ENCODE data around the gene POP4. TPM values are rescaled to one million over a fixed set of nuclear protein-coding genes. Genes with fewer than 3 reads are reported as not detected.
A peak's percentile ranks its signal among the peaks of the same experiment; 100 is the strongest.

Gene POP4
- total and polyA plus RNA-seq, 2 of the 4 experiments (the other 2 are of a cell fraction), result 65.1 to 87.2 TPM

- H2BK20ac ChIP-seq (ENCODE audit: low read depth, low read length), result no peak overlapping the region
- dilution Hi-C loops (cut with HindIII; ENCODE audit: low sequenced_read_pairs, unreplicated experiment), result no loop called here
- H3K9me1 ChIP-seq (ENCODE audit: insufficient read depth, low read length), result no peaks in the 10 kb centered on the region
- H2BK15ac ChIP-seq (ENCODE audit: low read depth, low read length), result no peak overlapping the region
- ChIA-PET POLR2A (ENCODE audit: unreplicated experiment) (interaction anchor here (0.6 kb wide), 1 partner anchor 236 kb away, joined by 3 read pairs; no protein-coding TSS in a partner anchor), CTCF (no interaction called here)
- TF ChIP-seq POLR2A (IDR thresholded peaks at IDR 0.05; ENCODE audit: low read depth, low read length) (no peak), CEBPB (IDR thresholded peaks at IDR 0.05; ENCODE audit: low read depth, low read length) (no peak), BHLHE40 (IDR thresholded peaks at IDR 0.05; ENCODE audit: low read depth, low read length) (no peak), RFX5 (IDR thresholded peaks at IDR 0.05; ENCODE audit: low read depth, low read length) (no peak), MAFK (IDR thresholded peaks at IDR 0.05; ENCODE audit: low read depth, low read length) (no peak), MAZ (IDR thresholded peaks at IDR 0.05; ENCODE audit: borderline replicate concordance, low read depth, low read length) (no peak), RAD21 (IDR thresholded peaks at IDR 0.05; ENCODE audit: low read length) (no peak), RCOR1 (IDR thresholded peaks at IDR 0.05; ENCODE audit: insufficient replicate concordance, low read length) (no peak), USF2 (IDR thresholded peaks at IDR 0.05; ENCODE audit: low read depth, low read length) (no peak)
- in situ Hi-C loops (cut with MboI; ENCODE audit: low sequenced_read_pairs), result no loop called here
- ATAC-seq (ENCODE audit: low read depth) (no peak), DNase-seq (peak; percentile 10)
- H3K27me3 ChIP-seq (ENCODE audit: control insufficient read depth, insufficient read depth, low read length), result peaks cover 6% of the 10 kb centered on the region; the same call in 1 of the 2 replicates
- H4K91ac ChIP-seq (ENCODE audit: insufficient read depth, low read depth, low read length), result no peak overlapping the region
- intact Hi-C loops (cut with micrococcal nuclease), result no loop called here
- no peaks in the 10 kb centered on the region for H3K79me1 ChIP-seq (ENCODE audit: low read depth in 1 of 2, low read length in 2 of 2)
- no peak overlapping the region for H2BK5ac ChIP-seq (ENCODE audit: low read depth, low read length, poor library complexity, severe bottlenecking)
- no peaks in the 10 kb centered on the region for H4K20me1 ChIP-seq (ENCODE audit: insufficient read depth, low read length)
- no peaks in the 10 kb centered on the region for H3K9me3 ChIP-seq (ENCODE audit: control insufficient read depth, insufficient read depth, low read length)
- BruUV-seq (replicated peaks), result no TSS peak
- no peak overlapping the region for H3K4me2 ChIP-seq (ENCODE audit: low read depth, low read length)
- H2AK9ac ChIP-seq (replicated peaks; ENCODE audit: low read depth, low read length, poor library complexity), result no peak overlapping the region
- H3K18ac ChIP-seq (ENCODE audit: low read depth, low read length), result no peak overlapping the region
- H3K4me1 ChIP-seq (ENCODE audit: control insufficient read depth, insufficient read depth, low read length), result no peaks in the 10 kb centered on the region
- H2AK5ac ChIP-seq (ENCODE audit: low read depth, low read length), result no peak overlapping the region
- no peak overlapping the region for H3K23ac ChIP-seq (ENCODE audit: low read depth, low read length)
- H4K8ac ChIP-seq (ENCODE audit: low read depth in 2 of 2, low read length in 2 of 2), result no peak overlapping the region
- no peak overlapping the region for H3K9ac ChIP-seq (ENCODE audit: low read depth, low read length)
- no peak overlapping the region for H3K4ac ChIP-seq (ENCODE audit: low read depth, low read length)
- H3K36me3 ChIP-seq (ENCODE audit: control insufficient read depth, insufficient read depth, low read length), result no peaks in the 10 kb centered on the region
- H3K27ac ChIP-seq (ENCODE audit: insufficient read depth, low read length), result no peak overlapping the region
- no peak overlapping the region for H3K4me3 ChIP-seq (ENCODE audit: insufficient read depth, low read depth, low read length)
- H3K56ac ChIP-seq (ENCODE audit: extremely low read depth, insufficient read depth, low read length), result no peak overlapping the region
- no peak overlapping the region for H4K5ac ChIP-seq (ENCODE audit: low read depth, low read length)
- no peak overlapping the region for H2BK120ac ChIP-seq (ENCODE audit: low read depth, low read length)
- no peak overlapping the region for H2AFZ ChIP-seq (replicated peaks; ENCODE audit: low read length, poor library complexity)
- H3K14ac ChIP-seq (replicated peaks; ENCODE audit: low read depth, low read length), result no peak overlapping the region
- WGBS, 2 experiments (ENCODE audit: extremely low coverage in 2 of 2, insufficient read length in 1 of 2), result 20% methylated on average over 5 of the region's 14 CpGs; no CpG with 5 or more reads in 1 of the 2 experiments
Measured at GRCh38 chr19:29576046-29576606, 30.0 kb upstream of the POP4 start.
